HG02981 (cell line): ENCODE measurements around the gene AFAP1L1.

Source experiments
- ATAC-seq: cut with Tn5 transposase; IDR thresholded peaks from one replicate; pipeline ENCODE4 v1.9.1; 2021; ENCODE audit warnings: mild to moderate bottlenecking, moderate library complexity; ENCODE audit not compliant: unreplicated experiment

AFAP1L1 gene

GRCh38 chr5:149310947-149311658 lies 39.4 kb downstream of the AFAP1L1 start:
- no peak for ATAC-seq

GRCh38 chr5:149313151-149313841 lies 41.6 kb downstream of the AFAP1L1 start:
- no peak for ATAC-seq

GRCh38 chr5:149314571-149315111 lies 43.0 kb downstream of the AFAP1L1 start:
- no peak for ATAC-seq

- ATAC-seq: no peak
Measured at GRCh38 chr5:149315753-149316152, 44.1 kb downstream of the AFAP1L1 start.

- ATAC-seq: peak; percentile 80
Measured at GRCh38 chr5:149317281-149318048, 45.8 kb downstream of the AFAP1L1 start.

- ATAC-seq: no peak
Measured at GRCh38 chr5:149319174-149319573, 47.5 kb downstream of the AFAP1L1 start.

GRCh38 chr5:149320791-149321330 lies 49.2 kb downstream of the AFAP1L1 start:
- no peak for ATAC-seq

- no peak for ATAC-seq
Measured at GRCh38 chr5:149322518-149322917, 50.9 kb downstream of the AFAP1L1 start.

- ATAC-seq: no peak
Measured at GRCh38 chr5:149323210-149323609, 51.6 kb downstream of the AFAP1L1 start.

- no peak for ATAC-seq
Measured at GRCh38 chr5:149323621-149324205, 52.1 kb downstream of the AFAP1L1 start.

- ATAC-seq: no peak
Measured at GRCh38 chr5:149324641-149325040, 53.0 kb downstream of the AFAP1L1 start.

- no peak for ATAC-seq
Measured at GRCh38 chr5:149325166-149325735, 53.6 kb downstream of the AFAP1L1 start.

GRCh38 chr5:149325894-149326293 lies 54.2 kb downstream of the AFAP1L1 start:
- ATAC-seq: no peak

- ATAC-seq: no peak
Measured at GRCh38 chr5:149326611-149327010, 55.0 kb downstream of the AFAP1L1 start.

- no peak for ATAC-seq
Measured at GRCh38 chr5:149328177-149328576, 56.5 kb downstream of the AFAP1L1 start.

GRCh38 chr5:149333711-149334443 lies 62.2 kb downstream of the AFAP1L1 start:
- no peak for ATAC-seq

GRCh38 chr5:149337736-149338135 lies 66.1 kb downstream of the AFAP1L1 start:
- no peak for ATAC-seq

GRCh38 chr5:149338364-149338763 lies 66.7 kb downstream of the AFAP1L1 start:
- no peak for ATAC-seq

GRCh38 chr5:149340920-149341319 lies 69.3 kb downstream of the AFAP1L1 start:
- no peak for ATAC-seq

- peak; percentile 41 for ATAC-seq
Measured at GRCh38 chr5:149341876-149342275, 70.2 kb downstream of the AFAP1L1 start.
